Esophagus squamous epithelium (tissue), 4 donors: ENCODE data around the gene AGMO.

Experiments
- POLR2A ChIP-seq, 4 donors: fragments of 450-650 bp; IDR thresholded peaks; one replicate each; pipeline ENCODE4 v1.6.1; 2017; ENCODE audit warnings: antibody characterized with exemption in 4 of 4, mild to moderate bottlenecking in 4 of 4, moderate library complexity in 3 of 4
- TF ChIP-seq, protein P1 (sequence below), 6 experiments: fragments of 450-650 bp in 4 of 6; fragments of 200-600 bp in 2 of 6; sonication (generic) in 2 of 6; IDR thresholded peaks; one replicate each; pipeline ENCODE4 v1.5.1; 2016 to 2019; ENCODE audit warnings: antibody characterized with exemption in 6 of 6, mild to moderate bottlenecking in 4 of 6, moderate library complexity in 4 of 6

GRCh38 chr7:15601175-15601574 lies 39.4 kb upstream of the AGMO start:
- no peak for TF ChIP-seq POLR2A (IDR thresholded peaks at IDR 0.05)
- TF ChIP-seq, protein P1, sequence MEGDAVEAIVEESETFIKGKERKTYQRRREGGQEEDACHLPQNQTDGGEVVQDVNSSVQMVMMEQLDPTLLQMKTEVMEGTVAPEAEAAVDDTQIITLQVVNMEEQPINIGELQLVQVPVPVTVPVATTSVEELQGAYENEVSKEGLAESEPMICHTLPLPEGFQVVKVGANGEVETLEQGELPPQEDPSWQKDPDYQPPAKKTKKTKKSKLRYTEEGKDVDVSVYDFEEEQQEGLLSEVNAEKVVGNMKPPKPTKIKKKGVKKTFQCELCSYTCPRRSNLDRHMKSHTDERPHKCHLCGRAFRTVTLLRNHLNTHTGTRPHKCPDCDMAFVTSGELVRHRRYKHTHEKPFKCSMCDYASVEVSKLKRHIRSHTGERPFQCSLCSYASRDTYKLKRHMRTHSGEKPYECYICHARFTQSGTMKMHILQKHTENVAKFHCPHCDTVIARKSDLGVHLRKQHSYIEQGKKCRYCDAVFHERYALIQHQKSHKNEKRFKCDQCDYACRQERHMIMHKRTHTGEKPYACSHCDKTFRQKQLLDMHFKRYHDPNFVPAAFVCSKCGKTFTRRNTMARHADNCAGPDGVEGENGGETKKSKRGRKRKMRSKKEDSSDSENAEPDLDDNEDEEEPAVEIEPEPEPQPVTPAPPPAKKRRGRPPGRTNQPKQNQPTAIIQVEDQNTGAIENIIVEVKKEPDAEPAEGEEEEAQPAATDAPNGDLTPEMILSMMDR (IDR thresholded peaks at IDR 0.05), result no peak
